Measurements from ENCODE around the gene GLTPD2.

GRCh38 chr17:4808378-4808767, 19.6 kb downstream of the GLTPD2 start:
- TF ChIP-seq CTCF (conservative IDR thresholded peaks at IDR 0.05) = no peak
- no peak for TF ChIP-seq ZFX (IDR thresholded peaks at IDR 0.05)

Data from C4-2B (cell line).